HFF-Myc (cell line): ENCODE measurements around the gene GPRIN2.
A peak's percentile ranks its signal among the peaks of the same experiment; 100 is the strongest.
"Not testable (repeated sequence)": the region's sequence is repeated elsewhere in the genome, so short reads cannot be mapped to it uniquely, and the experiment has no call there.

ENCODE experiments used
- DNase-seq: peaks from one replicate; pipeline ENCODE4 v3.0.0-alpha.2; 2011; ENCODE audit warnings: low read depth; ENCODE audit errors: extremely low read depth
- H3K4me3 ChIP-seq: replicated peaks from 2 replicates; pipeline ENCODE4 v1.5.1; 2011; ENCODE audit warnings: low read depth, mild to moderate bottlenecking, control low read depth, low read length
- TF ChIP-seq, protein P1 (sequence below): IDR thresholded peaks from 2 replicates; pipeline ENCODE4 v1.5.1; 2012; ENCODE audit warnings: mild to moderate bottlenecking, low read depth, low read length, control low read depth; ENCODE audit errors: missing control alignments

The GPRIN2 gene

DNA sequence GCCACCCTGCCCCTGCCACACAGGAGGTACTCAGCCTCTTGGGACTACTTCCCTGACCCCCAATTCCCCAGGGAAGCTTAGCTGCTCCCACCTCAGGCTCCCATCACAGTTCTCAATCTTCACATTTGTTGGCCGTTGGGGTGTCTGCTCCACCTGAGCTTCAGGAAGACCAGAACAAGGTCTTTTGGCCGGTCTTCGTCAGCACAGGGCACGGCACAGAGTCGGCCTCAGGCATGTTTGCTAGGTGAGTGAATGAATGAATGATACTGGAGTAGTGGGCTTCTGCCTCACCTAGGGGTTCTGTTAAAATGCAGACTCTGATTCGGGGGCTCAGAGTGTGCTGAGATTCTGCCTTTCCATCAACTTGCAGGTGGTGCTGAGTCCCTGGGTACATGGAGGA lies 20.3 kb downstream of the GPRIN2 start:
- no peak overlapping the region for H3K4me3 ChIP-seq
- DNase-seq, result no peak
- TF ChIP-seq, protein P1, sequence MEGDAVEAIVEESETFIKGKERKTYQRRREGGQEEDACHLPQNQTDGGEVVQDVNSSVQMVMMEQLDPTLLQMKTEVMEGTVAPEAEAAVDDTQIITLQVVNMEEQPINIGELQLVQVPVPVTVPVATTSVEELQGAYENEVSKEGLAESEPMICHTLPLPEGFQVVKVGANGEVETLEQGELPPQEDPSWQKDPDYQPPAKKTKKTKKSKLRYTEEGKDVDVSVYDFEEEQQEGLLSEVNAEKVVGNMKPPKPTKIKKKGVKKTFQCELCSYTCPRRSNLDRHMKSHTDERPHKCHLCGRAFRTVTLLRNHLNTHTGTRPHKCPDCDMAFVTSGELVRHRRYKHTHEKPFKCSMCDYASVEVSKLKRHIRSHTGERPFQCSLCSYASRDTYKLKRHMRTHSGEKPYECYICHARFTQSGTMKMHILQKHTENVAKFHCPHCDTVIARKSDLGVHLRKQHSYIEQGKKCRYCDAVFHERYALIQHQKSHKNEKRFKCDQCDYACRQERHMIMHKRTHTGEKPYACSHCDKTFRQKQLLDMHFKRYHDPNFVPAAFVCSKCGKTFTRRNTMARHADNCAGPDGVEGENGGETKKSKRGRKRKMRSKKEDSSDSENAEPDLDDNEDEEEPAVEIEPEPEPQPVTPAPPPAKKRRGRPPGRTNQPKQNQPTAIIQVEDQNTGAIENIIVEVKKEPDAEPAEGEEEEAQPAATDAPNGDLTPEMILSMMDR, result no peak

DNA sequence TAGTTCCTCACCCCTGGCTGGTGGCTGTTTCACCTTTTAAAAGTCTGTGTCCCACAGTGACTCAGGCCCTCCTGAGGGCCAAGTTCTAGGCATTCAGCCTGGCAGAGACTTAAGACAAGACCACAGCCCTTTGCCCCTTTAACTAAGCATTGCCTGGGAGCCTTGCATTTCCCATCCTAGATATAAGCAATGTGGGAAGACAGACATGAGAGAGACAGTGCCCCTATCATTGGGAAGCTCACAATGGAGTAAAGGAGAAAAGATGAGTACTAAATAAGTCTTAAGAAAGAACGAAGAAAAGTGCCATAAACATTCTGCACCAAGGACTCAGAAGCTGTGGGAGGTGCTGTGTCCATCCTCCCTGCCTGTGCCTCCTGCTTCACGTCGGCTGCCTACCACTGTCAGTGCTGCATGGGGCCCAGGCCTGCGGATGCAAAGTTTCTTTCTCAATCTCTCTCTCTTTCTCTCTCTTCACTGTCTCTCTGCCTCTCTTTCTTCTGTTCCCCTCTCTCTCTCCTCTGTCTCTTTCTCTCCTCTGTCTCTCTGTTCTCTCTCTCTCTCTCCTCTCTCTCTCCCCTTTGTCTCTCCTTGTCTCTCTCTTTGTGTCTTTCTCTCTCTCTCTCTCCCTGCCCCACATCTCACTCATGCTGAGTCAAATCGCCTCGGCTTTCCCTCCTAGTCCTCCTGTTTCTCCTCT lies 21.5 kb downstream of the GPRIN2 start:
- H3K4me3 ChIP-seq, result no peak overlapping the region
- TF ChIP-seq, protein P1, result no peak
- no peak for DNase-seq

DNA sequence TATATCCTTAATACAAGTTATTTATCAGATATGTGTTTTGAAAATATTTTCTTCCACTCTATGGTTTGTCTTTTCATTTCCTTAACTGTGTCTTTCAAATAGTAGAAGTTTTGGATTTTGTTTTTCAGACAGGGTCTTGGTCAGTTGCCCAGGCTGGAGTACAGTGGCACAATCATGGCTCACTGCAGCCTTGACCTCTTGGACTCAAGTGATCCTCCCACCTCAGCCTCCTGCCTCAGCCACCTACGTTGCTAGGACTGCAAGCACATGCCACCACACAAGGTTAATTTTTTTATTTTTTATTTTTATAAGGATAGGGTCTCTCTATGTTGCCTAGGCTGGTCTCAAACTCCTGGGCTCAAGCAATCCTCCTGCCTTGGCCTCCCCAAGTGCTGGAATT lies 24.2 kb downstream of the GPRIN2 start:
- DNase-seq, H3K4me3 ChIP-seq: not testable (repeated sequence)

DNA sequence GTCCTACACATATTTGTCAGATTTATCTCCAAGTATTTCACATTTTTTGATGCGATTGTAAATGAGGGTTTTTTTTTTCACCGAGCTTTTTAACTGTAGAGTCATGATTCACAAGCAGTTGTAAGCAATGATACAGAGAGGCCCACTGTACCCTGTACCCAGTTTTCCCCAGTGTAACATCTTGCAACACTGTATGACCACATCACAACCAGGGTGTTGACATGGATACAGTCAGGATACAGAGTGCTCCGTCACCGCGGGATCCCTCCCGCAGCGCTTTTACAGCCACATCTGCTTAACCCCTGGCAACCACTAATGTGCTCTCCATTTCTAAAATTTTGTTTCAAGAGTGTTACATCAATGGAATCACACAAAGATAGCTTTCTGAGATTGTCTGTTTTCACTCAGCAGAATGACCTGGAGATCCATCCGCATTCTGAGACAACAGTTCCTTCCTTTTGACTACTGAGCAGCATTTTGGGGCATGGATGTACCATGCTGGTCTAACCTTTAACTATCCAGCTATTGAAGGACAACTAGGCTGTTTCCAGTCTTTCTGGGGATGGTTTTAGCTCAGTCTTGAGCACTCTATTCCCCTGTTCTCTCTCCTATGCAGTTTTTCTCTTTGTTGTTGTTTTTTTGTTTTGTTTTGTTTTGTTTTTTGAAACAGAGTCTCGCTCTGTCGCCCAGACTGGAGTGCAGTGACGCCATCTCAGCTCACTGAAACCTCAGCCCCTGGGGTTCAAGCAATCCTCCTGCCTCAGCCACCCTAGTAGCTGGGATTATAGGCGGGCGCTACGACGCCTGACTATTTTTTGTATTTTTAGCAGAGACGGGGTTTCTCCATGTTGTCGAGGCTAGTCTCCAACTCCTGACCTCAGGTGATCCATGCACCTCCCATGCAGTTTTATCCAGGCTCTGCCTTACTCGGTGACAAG lies 25.9 kb downstream of the GPRIN2 start:
- TF ChIP-seq, protein P1, result no peak
- no peak overlapping the region for H3K4me3 ChIP-seq
- peak; percentile 74 for DNase-seq

DNA sequence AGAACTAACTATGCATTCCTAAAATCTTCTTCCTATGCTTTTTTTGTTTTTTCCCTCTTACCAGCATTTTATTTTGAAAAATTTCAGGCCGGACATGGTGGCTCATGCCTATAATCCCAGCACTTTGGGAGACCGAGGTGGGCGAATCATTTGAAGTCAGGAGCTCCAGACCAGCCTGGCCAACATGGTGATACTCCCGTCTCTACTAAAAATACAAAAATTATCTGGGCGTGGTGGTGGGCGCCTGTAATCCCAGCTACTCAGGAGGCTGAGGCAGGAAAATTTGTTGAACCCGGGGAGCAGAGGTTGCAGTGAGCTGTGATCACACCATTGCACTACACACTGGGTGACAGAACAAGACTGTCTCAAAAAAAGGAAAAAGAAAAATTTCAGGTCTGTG lies 26.7 kb downstream of the GPRIN2 start:
- not testable (repeated sequence) for DNase-seq, H3K4me3 ChIP-seq

DNA sequence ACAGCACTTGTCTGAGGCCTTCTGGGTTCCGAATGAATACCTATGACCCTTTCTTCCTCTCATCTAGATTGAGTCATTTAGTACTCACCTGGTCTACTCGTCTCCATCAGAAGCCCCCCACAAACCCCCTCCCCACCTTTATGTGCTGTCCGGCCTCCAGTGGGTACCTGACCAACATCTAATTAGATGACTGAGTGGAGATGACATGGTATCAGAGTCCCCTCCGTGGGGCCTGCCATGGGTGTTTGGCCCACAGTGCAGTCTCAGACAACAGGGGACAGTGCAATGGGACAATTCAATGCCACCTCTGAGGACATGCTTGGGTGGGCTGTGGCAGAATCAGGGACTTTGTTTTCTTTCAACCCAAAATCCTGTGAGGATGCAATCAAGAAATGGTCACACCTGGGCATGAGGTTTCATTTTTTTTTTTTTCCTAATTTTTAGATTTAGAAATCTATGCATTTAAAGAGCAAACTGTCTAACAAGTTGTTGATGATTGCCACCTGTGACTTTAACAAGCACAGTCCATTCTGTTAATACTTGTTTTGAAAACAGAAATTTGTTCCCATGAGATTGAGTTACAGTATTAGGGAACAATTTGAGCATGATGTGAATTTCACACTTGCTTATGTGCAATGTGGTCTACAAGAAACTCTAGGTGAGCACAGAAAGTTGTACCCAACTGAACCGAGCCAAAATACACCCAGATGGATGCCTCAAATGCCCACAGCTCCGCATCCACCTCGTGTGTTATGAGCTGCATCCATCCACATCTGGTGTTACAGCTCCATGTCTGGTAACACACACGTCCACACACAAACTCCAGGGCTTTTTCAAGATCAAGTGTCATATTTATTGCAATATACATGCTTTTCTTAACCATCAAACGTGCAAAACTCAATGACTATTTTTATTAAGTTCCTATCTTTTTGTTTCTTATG lies 27.5 kb downstream of the GPRIN2 start:
- H3K4me3 ChIP-seq, result no peak overlapping the region
- DNase-seq, result no peak
- TF ChIP-seq, protein P1, result no peak

DNA sequence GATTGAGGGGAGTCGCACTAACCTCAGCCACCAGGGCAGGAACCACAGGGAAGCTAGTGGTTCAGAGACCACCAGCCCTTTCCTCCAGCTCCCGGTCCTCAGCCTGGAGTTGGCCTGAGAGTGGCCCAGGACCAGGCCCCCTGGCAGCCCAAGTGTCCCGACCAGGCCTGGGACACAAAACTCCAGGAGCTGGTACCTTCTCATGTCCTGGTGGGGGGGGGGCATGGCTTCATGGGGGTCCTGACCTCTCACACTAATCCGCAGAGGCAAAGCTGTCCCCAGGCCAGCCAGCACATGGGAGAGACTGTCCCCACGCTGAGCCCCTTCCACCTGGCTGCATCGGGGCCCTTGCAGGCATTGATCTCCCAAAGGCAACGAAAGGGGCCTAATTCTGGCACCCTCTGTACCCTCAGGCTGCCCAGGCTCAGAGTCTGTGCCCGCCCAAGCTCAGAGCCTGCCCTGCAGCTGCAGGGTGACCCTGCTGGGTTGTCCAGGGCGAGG lies 28.2 kb downstream of the GPRIN2 start:
- no peak for DNase-seq
- TF ChIP-seq, protein P1, result no peak
- no peak overlapping the region for H3K4me3 ChIP-seq
